HCT116 (cell line): ENCODE measurements around the gene PRAMEF17. TPM values are rescaled to one million over a fixed set of nuclear protein-coding genes. Genes with fewer than 3 reads are reported as not detected.
"Not testable (repeated sequence)": the region's sequence is repeated elsewhere in the genome, so short reads cannot be mapped to it uniquely, and the experiment has no call there.

ENCODE experiments used
- ATAC-seq: fragments of 200-7000 bp; cut with Tn5 transposase; 2 replicates; pipeline ENCODE4 v1.9.1; 2020; ENCODE audit warnings: mild to moderate bottlenecking, moderate library complexity
- BruUV-seq: library from RNA; stranded (reverse); fragments of 400-500 nt; replicated peaks from 2 replicates; lab custom pipeline; 2021; lab: Mats Ljungman, UMichigan
- CTCF ChIA-PET: fragments of 300-600 bp; sonication (Branson Sonifier 250); formaldehyde crosslinking; loops from one replicate; lab custom pipeline; 2021; ENCODE audit warnings: antibody characterized with exemption; lab: Charles Lee
- POLR2A ChIA-PET: fragments of 300-600, 350-600 bp; sonication (Branson Sonifier 250); formaldehyde crosslinking; loops from one replicate; lab custom pipeline; 2021; ENCODE audit warnings: antibody characterized with exemption; lab: Charles Lee
- RAD21 ChIA-PET, 2 experiments: fragments of 300-600 bp; sonication (Branson Sonifier 250); formaldehyde crosslinking; loops; one replicate each; lab custom pipeline; 2023; ENCODE audit warnings: low total read pairs in 2 of 2; ENCODE audit not compliant: uncharacterized antibody in 2 of 2, unreplicated experiment in 2 of 2, low non-redundant PET in 1 of 2; lab: Charles Lee
- DNase-seq: peaks from one replicate; pipeline ENCODE4 v3.0.0-alpha.2; 2010; ENCODE audit warnings: low read depth, low spot score
- H2AFZ ChIP-seq: fragments of 200-600 bp; shearing (Covaris generic), sonication (generic); 2 replicates; pipeline ENCODE4 v1.6.1; 2017; ENCODE audit warnings: low read depth, mixed run types, mixed read lengths, antibody characterized with exemption, low read length; ENCODE audit not compliant: poor library complexity, severe bottlenecking
- H3K27ac ChIP-seq: 2 replicates; pipeline ENCODE4 v1.5.1; 2012; ENCODE audit warnings: low read depth, low read length
- H3K27me3 ChIP-seq: fragments of 200-600 bp; sonication (generic); 2 replicates; pipeline ENCODE4 v1.6.1; 2016; ENCODE audit warnings: mixed run types, low read length, mixed read lengths; ENCODE audit not compliant: insufficient read depth
- H3K36me3 ChIP-seq, 2 experiments: fragments of 200-500 bp in 1 of 2; fragments of 200-600 bp in 1 of 2; sonication (Bioruptor generic) in 1 of 2; sonication (generic) in 1 of 2; 2 replicates each; pipeline versions ENCODE4 v1.5.1 to v1.6.1; 2014 to 2016; ENCODE audit warnings: low read length in 2 of 2, inconsistent platforms in 1 of 2, mixed read lengths in 1 of 2, mixed run types in 1 of 2; ENCODE audit not compliant: insufficient read depth in 2 of 2, control insufficient read depth in 1 of 2
- H3K4me1 ChIP-seq, 2 experiments: fragments of 200-600 bp in 1 of 2; sonication (generic) in 1 of 2; 2 replicates each; pipeline versions ENCODE4 v1.5.1 to v1.6.1; 2012 to 2017; ENCODE audit warnings: low read length in 2 of 2, inconsistent platforms in 1 of 2, mild to moderate bottlenecking in 1 of 2, mixed read lengths in 1 of 2, mixed run types in 1 of 2, moderate library complexity in 1 of 2; ENCODE audit not compliant: insufficient read depth in 2 of 2, control insufficient read depth in 1 of 2
- H3K4me2 ChIP-seq: fragments of 200-600 bp; sonication (generic); 2 replicates; pipeline ENCODE4 v1.6.1; 2017; ENCODE audit warnings: mixed run types, low read length, mixed read lengths
- H3K4me3 ChIP-seq, 2 experiments: fragments of 200-600 bp in 1 of 2; sonication (generic) in 1 of 2; replicated peaks in 1 of 2; 2 replicates each; pipeline ENCODE4 v1.5.1; 2011 to 2016; ENCODE audit warnings: low read length in 2 of 2, control low read depth in 1 of 2, low read depth in 1 of 2, mild to moderate bottlenecking in 1 of 2, mixed read lengths in 1 of 2, mixed run types in 1 of 2
- H3K79me2 ChIP-seq: fragments of 200-600 bp; sonication (generic); 2 replicates; pipeline ENCODE4 v1.6.1; 2017; ENCODE audit warnings: mild to moderate bottlenecking, mixed run types, low read length, moderate library complexity, mixed read lengths; ENCODE audit not compliant: insufficient read depth
- H3K9ac ChIP-seq: fragments of 200-600 bp; sonication (generic); 2 replicates; pipeline ENCODE4 v1.6.1; 2016; ENCODE audit warnings: low read length, mixed read lengths
- H3K9me2 ChIP-seq: fragments of 200-600 bp; sonication (generic), shearing (Covaris generic); 2 replicates; pipeline ENCODE4 v1.6.1; 2017; ENCODE audit warnings: mixed run types, mild to moderate bottlenecking, moderate library complexity; ENCODE audit not compliant: insufficient read depth
- H3K9me3 ChIP-seq, 2 experiments: fragments of 200-500 bp in 1 of 2; fragments of 200-600 bp in 1 of 2; sonication (Bioruptor generic) in 1 of 2; sonication (generic) in 1 of 2; 2 replicates each; pipeline ENCODE4 v1.6.1; 2014 to 2017; ENCODE audit warnings: low read length in 2 of 2, mixed read lengths in 2 of 2, inconsistent platforms in 1 of 2, low read depth in 1 of 2, mild to moderate bottlenecking in 1 of 2, mixed run types in 1 of 2, moderate library complexity in 1 of 2; ENCODE audit not compliant: control insufficient read depth in 1 of 2, insufficient read depth in 1 of 2
- H4K20me1 ChIP-seq: fragments of 200-600 bp; sonication (generic), shearing (Covaris generic); 2 replicates; pipeline ENCODE4 v1.6.1; 2017; ENCODE audit warnings: mixed run types, mild to moderate bottlenecking, moderate library complexity; ENCODE audit not compliant: insufficient read depth
- intact Hi-C: fragments of 100-400 bp; cut with micrococcal nuclease; formaldehyde crosslinking; loops from 2 replicates; pipeline ENCODE4 v1.10.0; 2022
- total RNA-seq: library from RNA; stranded (reverse); gene quantifications from one replicate; pipeline ENCODE4 v1.2.1, GENCODE V29; 2021; ENCODE audit not compliant: unreplicated experiment

Gene PRAMEF17
- total RNA-seq, 1 experiment from 2014 or later, result not detected

- DNase-seq, H3K27ac ChIP-seq, H3K4me2 ChIP-seq, ATAC-seq, H3K4me1 ChIP-seq, H3K79me2 ChIP-seq, H3K4me3 ChIP-seq, H3K36me3 ChIP-seq, H3K27me3 ChIP-seq, RAD21 ChIA-PET, H4K20me1 ChIP-seq, CTCF ChIA-PET, H2AFZ ChIP-seq, BruUV-seq, H3K9me2 ChIP-seq, H3K9ac ChIP-seq, H3K9me3 ChIP-seq, POLR2A ChIA-PET: not testable (repeated sequence)
- intact Hi-C loops, result loop anchor here (10.0 kb wide), 1 partner anchor 62 kb away; no protein-coding TSS in a partner anchor
These were observed 3.6 kb downstream of the PRAMEF17 start for GRCh38 chr1:13393004-13393403.

DNA sequence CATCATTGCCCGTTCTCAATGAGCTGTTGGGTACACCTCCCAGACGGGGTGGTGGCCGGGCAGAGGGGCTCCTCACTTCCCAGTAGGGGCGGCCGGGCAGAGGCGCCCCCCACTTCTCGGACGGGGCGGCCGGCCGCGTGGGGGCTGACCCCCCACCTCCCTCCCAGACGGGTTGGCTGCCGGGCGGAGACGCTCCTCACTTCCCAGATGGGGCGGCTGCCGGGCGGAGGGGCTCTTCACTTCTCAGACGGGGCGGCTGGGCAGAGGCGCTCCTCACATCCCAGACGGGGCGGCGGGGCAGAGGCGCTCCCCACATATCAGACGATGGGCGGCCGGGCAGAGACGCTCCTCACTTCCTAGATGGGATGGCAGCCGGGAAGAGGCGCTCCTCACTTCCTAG is 5.3 kb downstream of the PRAMEF17 start:
- H3K9me3 ChIP-seq, CTCF ChIA-PET, H3K9me2 ChIP-seq, H3K27me3 ChIP-seq, DNase-seq, BruUV-seq, H3K9ac ChIP-seq, H3K79me2 ChIP-seq, POLR2A ChIA-PET, H3K4me2 ChIP-seq, H3K27ac ChIP-seq, ATAC-seq, H3K4me1 ChIP-seq, H3K4me3 ChIP-seq, RAD21 ChIA-PET, H2AFZ ChIP-seq, H4K20me1 ChIP-seq, H3K36me3 ChIP-seq: not testable (repeated sequence)
- intact Hi-C loops, result loop anchor here (10.0 kb wide), 1 partner anchor 60 kb away; no protein-coding TSS in a partner anchor

- ATAC-seq, H3K9me3 ChIP-seq, H3K9ac ChIP-seq, RAD21 ChIA-PET, H3K4me2 ChIP-seq, H3K27ac ChIP-seq, H3K9me2 ChIP-seq, H3K27me3 ChIP-seq, POLR2A ChIA-PET, H3K4me3 ChIP-seq, CTCF ChIA-PET, H3K36me3 ChIP-seq, H3K79me2 ChIP-seq, H4K20me1 ChIP-seq, H2AFZ ChIP-seq, BruUV-seq, H3K4me1 ChIP-seq, DNase-seq: not testable (repeated sequence)
- intact Hi-C loops, result loop anchor here (10.0 kb wide), 1 partner anchor 59 kb away; no protein-coding TSS in a partner anchor
These were observed 5.9 kb downstream of the PRAMEF17 start for GRCh38 chr1:13395311-13395710.
